DMS114 treated with DMSO at 0.1 percent for 48 hours (cell line): ENCODE results near the gene PLPPR2.
"Not testable (repeated sequence)": the region's sequence is repeated elsewhere in the genome, so short reads cannot be mapped to it uniquely, and the experiment has no call there.

ENCODE experiments used
- DNase-seq: peaks from one replicate; lab custom pipeline; 2025; ENCODE audit not compliant: unreplicated experiment; lab: John Stamatoyannopoulos, UW

The PLPPR2 gene

GRCh38 chr19:11397089-11397610, 41.9 kb downstream of the PLPPR2 start:
- DNase-seq, result no peak

GRCh38 chr19:11399667-11400066, 44.4 kb downstream of the PLPPR2 start:
- DNase-seq, result no peak

- no peak for DNase-seq
Observed at GRCh38 chr19:11400798-11401197, 45.6 kb downstream of the PLPPR2 start.

GRCh38 chr19:11401808-11402543, 46.7 kb downstream of the PLPPR2 start:
- no peak for DNase-seq

GRCh38 chr19:11404588-11405222, 49.5 kb downstream of the PLPPR2 start:
- no peak for DNase-seq

GRCh38 chr19:11405846-11406643, 50.8 kb downstream of the PLPPR2 start:
- no peak for DNase-seq

- DNase-seq, result not testable (repeated sequence)
Observed at GRCh38 chr19:11406703-11407236, 51.5 kb downstream of the PLPPR2 start.

- DNase-seq, result no peak
Observed at GRCh38 chr19:11408591-11408990, 53.4 kb downstream of the PLPPR2 start.

- DNase-seq, result no peak
Observed at GRCh38 chr19:11410682-11411081, 55.5 kb downstream of the PLPPR2 start.

- no peak for DNase-seq
Observed at GRCh38 chr19:11414544-11414943, 59.3 kb downstream of the PLPPR2 start.
